HS-5 (cell line): ENCODE results near the gene ABCB10.
"Not testable (repeated sequence)": the region's sequence is repeated elsewhere in the genome, so short reads cannot be mapped to it uniquely, and the experiment has no call there.

Experiments used
- DNase-seq: peaks from one replicate; pipeline ENCODE4 v3.0.0-alpha.2; 2012; ENCODE audit warnings: low read depth

ABCB10 gene

GRCh38 chr1:229558460-229559335 is at the start of gene ABCB10:
ABCB10 (minus strand) TSS chr1:229558707; CDS start chr1:229558652, 55 bp downstream.
- peak; percentile 86 for DNase-seq

- no peak for DNase-seq
Observed at GRCh38 chr1:229607370-229607769, 48.9 kb upstream of the ABCB10 start.

GRCh38 chr1:229603371-229604005 is 45.0 kb upstream of the ABCB10 start:
- no peak for DNase-seq

GRCh38 chr1:229600229-229600628 is 41.7 kb upstream of the ABCB10 start:
- no peak for DNase-seq

- no peak for DNase-seq
Observed at GRCh38 chr1:229599218-229599954, 40.9 kb upstream of the ABCB10 start.

- DNase-seq = no peak
Observed at GRCh38 chr1:229597877-229598276, 39.4 kb upstream of the ABCB10 start.

- DNase-seq = no peak
Observed at GRCh38 chr1:229596925-229597699, 38.6 kb upstream of the ABCB10 start.

GRCh38 chr1:229595876-229596275 is 37.4 kb upstream of the ABCB10 start:
- not testable (repeated sequence) for DNase-seq

- DNase-seq = no peak
Observed at GRCh38 chr1:229594227-229595008, 35.9 kb upstream of the ABCB10 start.

GRCh38 chr1:229593800-229594199 is 35.3 kb upstream of the ABCB10 start:
- no peak for DNase-seq

- no peak for DNase-seq
Observed at GRCh38 chr1:229590119-229590518, 31.6 kb upstream of the ABCB10 start.

- no peak for DNase-seq
Observed at GRCh38 chr1:229585338-229585737, 26.8 kb upstream of the ABCB10 start.

- DNase-seq = no peak
Observed at GRCh38 chr1:229582715-229583114, 24.2 kb upstream of the ABCB10 start.

GRCh38 chr1:229582011-229582694 is 23.6 kb upstream of the ABCB10 start:
- DNase-seq = no peak

GRCh38 chr1:229581485-229581884 is 23.0 kb upstream of the ABCB10 start:
- no peak for DNase-seq

- DNase-seq = no peak
Observed at GRCh38 chr1:229579059-229579673, 20.7 kb upstream of the ABCB10 start.

GRCh38 chr1:229578168-229579058 is 19.9 kb upstream of the ABCB10 start:
- DNase-seq = no peak

GRCh38 chr1:229574679-229575442 is 16.4 kb upstream of the ABCB10 start:
- no peak for DNase-seq
